ENCODE measurements around the gene NPHP1. TPM values are rescaled to one million over a fixed set of nuclear protein-coding genes. Genes with fewer than 3 reads are reported as not detected.
"Not testable (repeated sequence)": the region's sequence is repeated elsewhere in the genome, so short reads cannot be mapped to it uniquely, and the experiment has no call there.

NPHP1 gene
- total RNA-seq, 1 experiment from 2014 or later, result 3.1 TPM

DNA sequence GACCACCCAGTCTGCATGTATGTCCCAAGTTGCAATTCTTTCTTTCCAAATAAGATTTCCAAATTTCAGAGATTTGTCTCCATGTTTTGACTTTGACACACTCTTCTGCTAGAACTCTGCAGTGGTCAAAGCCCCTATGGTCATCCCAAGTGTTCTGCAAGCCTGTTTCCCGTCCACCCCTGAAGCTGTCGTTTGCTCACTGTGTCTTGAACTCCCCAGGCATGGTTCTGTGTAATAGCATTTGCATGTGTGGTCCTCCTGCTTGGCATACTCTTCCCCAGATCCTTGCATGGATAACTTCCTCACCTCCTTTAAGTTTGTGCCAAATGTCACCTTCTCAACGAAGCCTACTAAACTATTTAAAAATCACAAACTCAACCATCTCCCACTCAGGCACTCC lies 11.4 kb upstream of the NPHP1 start:
- Mint-ChIP-seq H3K27ac (ENCODE audit: unreplicated experiment) (no peak overlapping the region), H3K27me3 (ENCODE audit: insufficient read depth, unreplicated experiment) (peaks cover 2% of the 10 kb centered on the region), H3K9me3 (ENCODE audit: unreplicated experiment) (peaks cover 11% of the 10 kb centered on the region), H3K4me1 (ENCODE audit: low read depth, unreplicated experiment) (no peaks in the 10 kb centered on the region), H3K4me3 (ENCODE audit: unreplicated experiment) (no peak overlapping the region), H3K36me3 (ENCODE audit: insufficient read depth, unreplicated experiment) (no peaks in the 10 kb centered on the region)
- peaks cover 9% of the 10 kb centered on the region; the same call in 1 of the 2 replicates for H3K9me3 ChIP-seq
- no peak for DNase-seq
- ChIA-PET POLR2A (no interaction called here), CTCF (no interaction called here)
- H3K4me1 ChIP-seq, result peaks cover 4% of the 10 kb centered on the region; the same call in 1 of the 2 replicates
- intact Hi-C loops (cut with micrococcal nuclease; ENCODE audit: unreplicated experiment), result no loop called here
- TF ChIP-seq, protein P1, sequence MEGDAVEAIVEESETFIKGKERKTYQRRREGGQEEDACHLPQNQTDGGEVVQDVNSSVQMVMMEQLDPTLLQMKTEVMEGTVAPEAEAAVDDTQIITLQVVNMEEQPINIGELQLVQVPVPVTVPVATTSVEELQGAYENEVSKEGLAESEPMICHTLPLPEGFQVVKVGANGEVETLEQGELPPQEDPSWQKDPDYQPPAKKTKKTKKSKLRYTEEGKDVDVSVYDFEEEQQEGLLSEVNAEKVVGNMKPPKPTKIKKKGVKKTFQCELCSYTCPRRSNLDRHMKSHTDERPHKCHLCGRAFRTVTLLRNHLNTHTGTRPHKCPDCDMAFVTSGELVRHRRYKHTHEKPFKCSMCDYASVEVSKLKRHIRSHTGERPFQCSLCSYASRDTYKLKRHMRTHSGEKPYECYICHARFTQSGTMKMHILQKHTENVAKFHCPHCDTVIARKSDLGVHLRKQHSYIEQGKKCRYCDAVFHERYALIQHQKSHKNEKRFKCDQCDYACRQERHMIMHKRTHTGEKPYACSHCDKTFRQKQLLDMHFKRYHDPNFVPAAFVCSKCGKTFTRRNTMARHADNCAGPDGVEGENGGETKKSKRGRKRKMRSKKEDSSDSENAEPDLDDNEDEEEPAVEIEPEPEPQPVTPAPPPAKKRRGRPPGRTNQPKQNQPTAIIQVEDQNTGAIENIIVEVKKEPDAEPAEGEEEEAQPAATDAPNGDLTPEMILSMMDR (IDR thresholded peaks at IDR 0.05; ENCODE audit: insufficient read depth in 1 of 2, low read depth in 1 of 2, low read length in 1 of 2, severe bottlenecking in 1 of 2, unreplicated experiment in 1 of 2), result no peak
- no peaks in the 10 kb centered on the region for H3K36me3 ChIP-seq (ENCODE audit: control insufficient read depth, insufficient read depth, low read length)
- BruUV-seq (replicated peaks), result no TSS peak
- H3K27me3 ChIP-seq (replicated peaks; ENCODE audit: control insufficient read depth, insufficient read depth, low read length), result no peaks in the 10 kb centered on the region
- H3K4me3 ChIP-seq (ENCODE audit: low read depth, low read length), result no peak overlapping the region

DNA sequence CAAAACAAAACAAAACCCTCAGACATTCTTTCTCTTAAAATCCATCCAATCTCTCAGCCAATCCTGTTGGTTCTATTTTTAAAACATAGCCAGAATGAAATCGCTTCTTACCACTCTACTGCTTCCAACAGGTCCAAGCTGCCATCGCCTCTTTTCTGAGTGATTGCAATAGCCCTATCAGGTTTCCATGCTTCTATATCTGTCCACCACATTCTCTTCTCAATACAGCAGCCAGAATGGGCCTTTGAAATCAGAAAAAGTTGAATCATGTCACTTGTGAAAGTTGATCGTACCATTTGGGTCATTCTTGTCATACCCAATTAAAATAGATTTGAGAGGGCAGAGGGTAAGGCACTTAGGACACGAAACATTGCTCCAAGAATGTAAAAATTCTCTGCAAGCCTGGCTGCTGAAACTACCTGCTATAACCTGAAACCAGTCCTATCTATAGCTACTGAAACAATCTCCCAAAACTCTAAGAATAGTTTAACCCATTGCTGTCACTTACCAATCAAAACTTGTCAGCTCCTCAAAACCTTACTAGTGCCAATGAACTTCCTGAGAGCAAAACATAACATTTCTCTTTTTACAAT lies 10.8 kb upstream of the NPHP1 start:
- H3K36me3 ChIP-seq (ENCODE audit: control insufficient read depth, insufficient read depth, low read length), result no peaks in the 10 kb centered on the region
- no peak for DNase-seq
- H3K4me1 ChIP-seq, result peaks cover 6% of the 10 kb centered on the region; the same call in 1 of the 2 replicates
- peaks cover 11% of the 10 kb centered on the region for H3K9me3 Mint-ChIP-seq (ENCODE audit: unreplicated experiment)
- H3K27ac Mint-ChIP-seq (ENCODE audit: unreplicated experiment), result no peak overlapping the region
- intact Hi-C loops (cut with micrococcal nuclease; ENCODE audit: unreplicated experiment), result no loop called here
- peaks cover 9% of the 10 kb centered on the region; the same call in 1 of the 2 replicates for H3K9me3 ChIP-seq
- ChIA-PET POLR2A (no interaction called here), CTCF (no interaction called here)
- H3K4me3 ChIP-seq (ENCODE audit: low read depth, low read length), result no peak overlapping the region
- BruUV-seq (replicated peaks), result no TSS peak
- H3K27me3 ChIP-seq (replicated peaks; ENCODE audit: control insufficient read depth, insufficient read depth, low read length), result no peaks in the 10 kb centered on the region
- no peaks in the 10 kb centered on the region for H3K4me1 Mint-ChIP-seq (ENCODE audit: low read depth, unreplicated experiment)
- no peaks in the 10 kb centered on the region for H3K36me3 Mint-ChIP-seq (ENCODE audit: insufficient read depth, unreplicated experiment)
- no peak overlapping the region for H3K4me3 Mint-ChIP-seq (ENCODE audit: unreplicated experiment)
- H3K27me3 Mint-ChIP-seq (ENCODE audit: insufficient read depth, unreplicated experiment), result peaks cover 2% of the 10 kb centered on the region
- TF ChIP-seq, protein P1 (IDR thresholded peaks at IDR 0.05; ENCODE audit: insufficient read depth in 1 of 2, low read depth in 1 of 2, low read length in 1 of 2, severe bottlenecking in 1 of 2, unreplicated experiment in 1 of 2), result no peak

- Histone ChIP-seq H3K4me1 (peaks cover 6% of the 10 kb centered on the region; the same call in 1 of the 2 replicates), H3K36me3 (ENCODE audit: control insufficient read depth, insufficient read depth, low read length) (no peaks in the 10 kb centered on the region), H3K9me3 (peaks cover 9% of the 10 kb centered on the region; the same call in 1 of the 2 replicates), H3K4me3 (ENCODE audit: low read depth, low read length) (no peak overlapping the region), H3K27me3 (replicated peaks; ENCODE audit: control insufficient read depth, insufficient read depth, low read length) (no peaks in the 10 kb centered on the region)
- H3K4me1 Mint-ChIP-seq (ENCODE audit: low read depth, unreplicated experiment), result no peaks in the 10 kb centered on the region
- no peak for DNase-seq
- peaks cover 2% of the 10 kb centered on the region for H3K27me3 Mint-ChIP-seq (ENCODE audit: insufficient read depth, unreplicated experiment)
- TF ChIP-seq, protein P1 (IDR thresholded peaks at IDR 0.05; ENCODE audit: insufficient read depth in 1 of 2, low read depth in 1 of 2, low read length in 1 of 2, severe bottlenecking in 1 of 2, unreplicated experiment in 1 of 2), result no peak
- no peaks in the 10 kb centered on the region for H3K36me3 Mint-ChIP-seq (ENCODE audit: insufficient read depth, unreplicated experiment)
- intact Hi-C loops (cut with micrococcal nuclease; ENCODE audit: unreplicated experiment), result no loop called here
- no peak overlapping the region for H3K4me3 Mint-ChIP-seq (ENCODE audit: unreplicated experiment)
- CTCF ChIA-PET, result no interaction called here
- peaks cover 11% of the 10 kb centered on the region for H3K9me3 Mint-ChIP-seq (ENCODE audit: unreplicated experiment)
- no peak overlapping the region for H3K27ac Mint-ChIP-seq (ENCODE audit: unreplicated experiment)
- no TSS peak for BruUV-seq (replicated peaks)
- POLR2A ChIA-PET, result no interaction called here
Observed at GRCh38 chr2:110215091-110215490, 10.3 kb upstream of the NPHP1 start.

GRCh38 chr2:110213522-110213921 lies 8.7 kb upstream of the NPHP1 start:
- H3K27me3 ChIP-seq (replicated peaks; ENCODE audit: control insufficient read depth, insufficient read depth, low read length); intact Hi-C loops (cut with micrococcal nuclease; ENCODE audit: unreplicated experiment); H3K36me3 Mint-ChIP-seq (ENCODE audit: insufficient read depth, unreplicated experiment); H3K4me3 Mint-ChIP-seq (ENCODE audit: unreplicated experiment); POLR2A ChIA-PET; DNase-seq; H3K4me1 ChIP-seq; CTCF ChIA-PET; BruUV-seq (replicated peaks); H3K4me3 ChIP-seq (ENCODE audit: low read depth, low read length); H3K27ac Mint-ChIP-seq (ENCODE audit: unreplicated experiment); H3K9me3 ChIP-seq; H3K27me3 Mint-ChIP-seq (ENCODE audit: insufficient read depth, unreplicated experiment); H3K36me3 ChIP-seq (ENCODE audit: control insufficient read depth, insufficient read depth, low read length); H3K4me1 Mint-ChIP-seq (ENCODE audit: low read depth, unreplicated experiment): not testable (repeated sequence)
- H3K9me3 Mint-ChIP-seq (ENCODE audit: unreplicated experiment), result peaks cover 11% of the 10 kb centered on the region
